OCI-LY1 (cell line): ENCODE data around the gene CPA5.

Experiments
- EZH2 ChIP-seq: fragments of 200-600 bp; sonication (generic), shearing (Covaris generic); IDR thresholded peaks from 2 replicates; pipeline ENCODE4 v1.8.0; 2017; ENCODE audit warnings: borderline replicate concordance, mixed run types, mild to moderate bottlenecking, antibody characterized with exemption, low read length, moderate library complexity, mixed read lengths
- TF ChIP-seq, protein P1 (sequence below): fragments of 200-600 bp; sonication (generic), shearing (Covaris generic); IDR thresholded peaks from 2 replicates; pipeline ENCODE4 v1.5.1; 2017; ENCODE audit warnings: mild to moderate bottlenecking, antibody characterized with exemption, low read length, moderate library complexity, mixed read lengths

DNA sequence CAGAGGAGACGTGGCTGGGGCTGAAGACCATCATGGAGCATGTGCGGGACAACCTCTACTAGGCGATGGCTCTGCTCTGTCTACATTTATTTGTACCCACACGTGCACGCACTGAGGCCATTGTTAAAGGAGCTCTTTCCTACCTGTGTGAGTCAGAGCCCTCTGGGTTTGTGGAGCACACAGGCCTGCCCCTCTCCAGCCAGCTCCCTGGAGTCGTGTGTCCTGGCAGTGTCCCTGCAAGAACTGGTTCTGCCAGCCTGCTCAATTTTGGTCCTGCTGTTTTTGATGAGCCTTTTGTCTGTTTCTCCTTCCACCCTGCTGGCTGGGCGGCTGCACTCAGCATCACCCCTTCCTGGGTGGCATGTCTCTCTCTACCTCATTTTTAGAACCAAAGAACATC lies 22.0 kb upstream of the CPA5 start:
- TF ChIP-seq, protein P1, sequence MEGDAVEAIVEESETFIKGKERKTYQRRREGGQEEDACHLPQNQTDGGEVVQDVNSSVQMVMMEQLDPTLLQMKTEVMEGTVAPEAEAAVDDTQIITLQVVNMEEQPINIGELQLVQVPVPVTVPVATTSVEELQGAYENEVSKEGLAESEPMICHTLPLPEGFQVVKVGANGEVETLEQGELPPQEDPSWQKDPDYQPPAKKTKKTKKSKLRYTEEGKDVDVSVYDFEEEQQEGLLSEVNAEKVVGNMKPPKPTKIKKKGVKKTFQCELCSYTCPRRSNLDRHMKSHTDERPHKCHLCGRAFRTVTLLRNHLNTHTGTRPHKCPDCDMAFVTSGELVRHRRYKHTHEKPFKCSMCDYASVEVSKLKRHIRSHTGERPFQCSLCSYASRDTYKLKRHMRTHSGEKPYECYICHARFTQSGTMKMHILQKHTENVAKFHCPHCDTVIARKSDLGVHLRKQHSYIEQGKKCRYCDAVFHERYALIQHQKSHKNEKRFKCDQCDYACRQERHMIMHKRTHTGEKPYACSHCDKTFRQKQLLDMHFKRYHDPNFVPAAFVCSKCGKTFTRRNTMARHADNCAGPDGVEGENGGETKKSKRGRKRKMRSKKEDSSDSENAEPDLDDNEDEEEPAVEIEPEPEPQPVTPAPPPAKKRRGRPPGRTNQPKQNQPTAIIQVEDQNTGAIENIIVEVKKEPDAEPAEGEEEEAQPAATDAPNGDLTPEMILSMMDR: no peak
- TF ChIP-seq EZH2: no peak
